Measurements from ENCODE around the gene ZHX3.

Gene ZHX3

GRCh38 chr20:41168281-41169161 lies 149.0 kb downstream of the ZHX3 start:
- FAIRE-seq, result no peak

- FAIRE-seq, result no peak
Observed at GRCh38 chr20:41167481-41168253, 149.9 kb downstream of the ZHX3 start.

GRCh38 chr20:41167118-41167470 lies 150.4 kb downstream of the ZHX3 start:
- FAIRE-seq, result no peak

GRCh38 chr20:41166201-41167117 lies 151.1 kb downstream of the ZHX3 start:
- no peak for FAIRE-seq

- FAIRE-seq, result no peak
Observed at GRCh38 chr20:41165001-41165882, 152.3 kb downstream of the ZHX3 start.

GRCh38 chr20:41163821-41164220 lies 153.7 kb downstream of the ZHX3 start:
- FAIRE-seq, result no peak

GRCh38 chr20:41162396-41162795 lies 155.1 kb downstream of the ZHX3 start:
- FAIRE-seq, result no peak

- FAIRE-seq, result no peak
Observed at GRCh38 chr20:41161886-41162285, 155.6 kb downstream of the ZHX3 start.

GRCh38 chr20:41160686-41161085 lies 156.8 kb downstream of the ZHX3 start:
- no peak for FAIRE-seq

- FAIRE-seq, result no peak
Observed at GRCh38 chr20:41159547-41159946, 158.0 kb downstream of the ZHX3 start.

GRCh38 chr20:41158082-41158625 lies 159.4 kb downstream of the ZHX3 start:
- no peak for FAIRE-seq

- no peak for FAIRE-seq
Observed at GRCh38 chr20:41155261-41155660, 162.3 kb downstream of the ZHX3 start.

- no peak for FAIRE-seq
Observed at GRCh38 chr20:41154436-41155176, 162.9 kb downstream of the ZHX3 start.

- no peak for FAIRE-seq
Observed at GRCh38 chr20:41152108-41152757, 165.3 kb downstream of the ZHX3 start.

GRCh38 chr20:41151134-41151869 lies 166.2 kb downstream of the ZHX3 start:
- no peak for FAIRE-seq

GRCh38 chr20:41150664-41151063 lies 166.9 kb downstream of the ZHX3 start:
- FAIRE-seq, result no peak

GRCh38 chr20:41148942-41149341 lies 168.6 kb downstream of the ZHX3 start:
- no peak for FAIRE-seq

- FAIRE-seq, result no peak
Observed at GRCh38 chr20:41147767-41148191, 169.8 kb downstream of the ZHX3 start.

GRCh38 chr20:41145821-41146620 lies 171.5 kb downstream of the ZHX3 start:
- no peak for FAIRE-seq

Data from TTC549 (cell line).